Prostate gland (tissue), 2 donors: ENCODE measurements around the gene PPM1K.

ENCODE experiments used
- CTCF ChIP-seq, 4 experiments: fragments of 200-600 bp in 2 of 4; fragments of 450-650 bp in 2 of 4; sonication (generic) in 2 of 4; IDR thresholded peaks; 1 replicate in 3 of 4; 2 replicates in 1 of 4; pipeline ENCODE4 v1.5.1; 2016 to 2019; ENCODE audit warnings: antibody characterized with exemption in 4 of 4, mild to moderate bottlenecking in 2 of 4, moderate library complexity in 2 of 4
- POLR2A ChIP-seq: fragments of 450-650 bp; IDR thresholded peaks from one replicate; pipeline ENCODE4 v1.6.1; 2016; ENCODE audit warnings: antibody characterized with exemption, mild to moderate bottlenecking
- POLR2AphosphoS5 ChIP-seq: sonication (generic); formaldehyde crosslinking; IDR thresholded peaks from one replicate; pipeline ENCODE4 v1.6.1; 2017; ENCODE audit warnings: antibody characterized with exemption

GRCh38 chr4:88255111-88255510 lies 29.2 kb downstream of the PPM1K start:
- TF ChIP-seq POLR2A (no peak), CTCF (IDR thresholded peaks at IDR 0.05) (no peak), POLR2AphosphoS5 (no peak)
